ENCODE data around the gene UBTD2. TPM values are rescaled to one million over a fixed set of nuclear protein-coding genes. Genes with fewer than 3 reads are reported as not detected.

The UBTD2 gene
- total and polyA plus RNA-seq, 2 donors (not counting 1 experiment from before 2014, with no cell fraction given): 24.9 to 29.8 TPM

DNA sequence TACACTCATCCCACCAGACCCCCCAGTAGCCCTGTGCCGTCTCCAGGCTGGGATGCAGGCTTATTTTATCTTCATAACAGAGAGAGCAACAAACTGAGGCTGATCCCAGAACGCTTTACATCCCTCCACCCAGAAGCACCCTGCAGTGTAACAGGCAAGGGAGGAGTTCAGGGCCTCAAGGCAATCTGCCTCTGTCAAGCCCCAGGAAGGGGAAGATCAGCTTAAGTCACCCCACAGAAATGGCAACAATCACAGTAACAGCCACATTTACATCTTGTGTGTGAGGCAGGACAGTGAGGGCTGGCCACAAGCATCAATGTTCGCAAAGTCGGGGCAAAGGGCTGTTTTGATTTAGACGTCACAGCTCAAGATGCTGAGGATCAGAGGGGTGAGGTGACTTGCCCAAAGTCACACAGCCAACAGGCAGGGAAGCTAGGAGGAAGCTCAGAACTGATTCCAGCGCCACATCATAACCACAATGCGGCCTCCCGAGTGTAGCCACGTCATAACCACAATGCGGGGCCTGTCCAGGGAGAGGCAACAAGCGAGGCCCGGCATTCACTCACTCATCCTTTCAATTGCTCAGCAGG lies 109.9 kb downstream of the UBTD2 start:
- Histone ChIP-seq H3K9ac (ENCODE audit: insufficient read depth, low read length) (no peak overlapping the region), H4K20me1 (ENCODE audit: control insufficient read depth, extremely low read depth, insufficient read depth, low read length) (no peaks in the 10 kb centered on the region), H3K79me2 (ENCODE audit: control insufficient read depth, insufficient read depth, low read length) (peaks cover 7% of the 10 kb centered on the region), H3K27ac (ENCODE audit: insufficient read depth, low read length) (no peak overlapping the region), H3K27me3 (ENCODE audit: control insufficient read depth, insufficient read depth, low read length) (no peaks in the 10 kb centered on the region), H2AFZ (ENCODE audit: low read length) (no peak overlapping the region), H3K4me2 (ENCODE audit: extremely low read depth, insufficient read depth, low read length) (no peak overlapping the region), H3K9me3 (ENCODE audit: control insufficient read depth, insufficient read depth, low read depth, low read length) (no peaks in the 10 kb centered on the region), H3K4me1 (ENCODE audit: control insufficient read depth, extremely low read depth, insufficient read depth, low read length) (no peaks in the 10 kb centered on the region), H3K4me3 (replicated peaks in 1 of 4; ENCODE audit: control extremely low read depth in 1 of 4, insufficient read depth in 1 of 4, low read depth in 3 of 4, low read length in 4 of 4) (no peak overlapping the region), H3K36me3 (ENCODE audit: control insufficient read depth, insufficient read depth, low read length) (no peaks in the 10 kb centered on the region)
- TF ChIP-seq EZH2 (IDR thresholded peaks at IDR 0.05; ENCODE audit: low read length, missing control alignments): no peak
- TF ChIP-seq, protein P1, sequence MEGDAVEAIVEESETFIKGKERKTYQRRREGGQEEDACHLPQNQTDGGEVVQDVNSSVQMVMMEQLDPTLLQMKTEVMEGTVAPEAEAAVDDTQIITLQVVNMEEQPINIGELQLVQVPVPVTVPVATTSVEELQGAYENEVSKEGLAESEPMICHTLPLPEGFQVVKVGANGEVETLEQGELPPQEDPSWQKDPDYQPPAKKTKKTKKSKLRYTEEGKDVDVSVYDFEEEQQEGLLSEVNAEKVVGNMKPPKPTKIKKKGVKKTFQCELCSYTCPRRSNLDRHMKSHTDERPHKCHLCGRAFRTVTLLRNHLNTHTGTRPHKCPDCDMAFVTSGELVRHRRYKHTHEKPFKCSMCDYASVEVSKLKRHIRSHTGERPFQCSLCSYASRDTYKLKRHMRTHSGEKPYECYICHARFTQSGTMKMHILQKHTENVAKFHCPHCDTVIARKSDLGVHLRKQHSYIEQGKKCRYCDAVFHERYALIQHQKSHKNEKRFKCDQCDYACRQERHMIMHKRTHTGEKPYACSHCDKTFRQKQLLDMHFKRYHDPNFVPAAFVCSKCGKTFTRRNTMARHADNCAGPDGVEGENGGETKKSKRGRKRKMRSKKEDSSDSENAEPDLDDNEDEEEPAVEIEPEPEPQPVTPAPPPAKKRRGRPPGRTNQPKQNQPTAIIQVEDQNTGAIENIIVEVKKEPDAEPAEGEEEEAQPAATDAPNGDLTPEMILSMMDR (conservative IDR thresholded peaks at IDR 0.05 in 1 of 2, IDR thresholded peaks at IDR 0.05 in 1 of 2; ENCODE audit: low read depth in 1 of 2, low read length in 2 of 2): no peak
- DNase-seq (ENCODE audit: low read depth in 2 of 2): peak; percentile 68 to 93

DNA sequence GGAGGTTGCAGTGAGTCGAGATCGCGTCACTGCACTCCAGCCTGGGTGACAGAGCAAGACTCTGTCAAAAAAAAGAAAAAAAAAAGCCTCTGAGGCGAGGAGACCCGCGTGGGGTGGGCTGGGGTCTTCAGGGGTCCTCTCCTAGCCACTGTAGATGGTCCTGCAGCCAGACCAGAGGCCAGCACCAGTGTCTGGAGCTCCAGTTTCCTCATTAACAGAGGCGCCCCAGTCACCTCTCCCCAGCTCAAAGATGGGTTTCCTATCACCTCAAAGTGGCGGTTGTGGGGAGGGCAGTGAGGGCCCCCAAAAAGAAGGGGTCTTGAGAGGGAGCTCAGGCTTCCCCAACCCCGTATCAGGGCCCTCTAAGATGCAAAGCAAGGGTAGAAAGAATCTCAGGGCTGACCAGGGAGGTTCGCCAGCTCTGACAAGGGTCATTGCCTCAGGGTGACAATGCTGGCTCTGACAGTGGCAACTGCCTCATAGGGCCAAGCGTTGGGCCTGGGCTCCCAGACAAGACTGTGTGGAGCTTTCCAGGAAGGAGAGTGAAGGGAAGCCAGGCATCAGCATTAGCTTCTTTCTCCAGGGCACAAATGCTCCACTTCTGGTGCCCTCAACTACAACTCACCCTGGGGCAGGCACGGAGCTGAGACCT lies 110.5 kb downstream of the UBTD2 start:
- no peak overlapping the region for H2AFZ ChIP-seq (ENCODE audit: low read length)
- no peak overlapping the region for H3K4me3 ChIP-seq (replicated peaks in 1 of 4; ENCODE audit: control extremely low read depth in 1 of 4, insufficient read depth in 1 of 4, low read depth in 3 of 4, low read length in 4 of 4)
- no peak for DNase-seq (ENCODE audit: low read depth in 2 of 2)
- no peak overlapping the region for H3K4me2 ChIP-seq (ENCODE audit: extremely low read depth, insufficient read depth, low read length)
- no peaks in the 10 kb centered on the region for H3K27me3 ChIP-seq (ENCODE audit: control insufficient read depth, insufficient read depth, low read length)
- H4K20me1 ChIP-seq (ENCODE audit: control insufficient read depth, extremely low read depth, insufficient read depth, low read length): no peaks in the 10 kb centered on the region
- no peak overlapping the region for H3K9ac ChIP-seq (ENCODE audit: insufficient read depth, low read length)
- TF ChIP-seq, protein P1 (conservative IDR thresholded peaks at IDR 0.05 in 1 of 2, IDR thresholded peaks at IDR 0.05 in 1 of 2; ENCODE audit: low read depth in 1 of 2, low read length in 2 of 2): no peak
- TF ChIP-seq EZH2 (IDR thresholded peaks at IDR 0.05; ENCODE audit: low read length, missing control alignments): no peak
- H3K27ac ChIP-seq (ENCODE audit: insufficient read depth, low read length): no peak overlapping the region
- H3K9me3 ChIP-seq (ENCODE audit: control insufficient read depth, insufficient read depth, low read depth, low read length): no peaks in the 10 kb centered on the region
- H3K36me3 ChIP-seq (ENCODE audit: control insufficient read depth, insufficient read depth, low read length): no peaks in the 10 kb centered on the region
- peaks cover 6% of the 10 kb centered on the region for H3K79me2 ChIP-seq (ENCODE audit: control insufficient read depth, insufficient read depth, low read length)
- H3K4me1 ChIP-seq (ENCODE audit: control insufficient read depth, extremely low read depth, insufficient read depth, low read length): peaks cover under 1% of the 10 kb centered on the region

DNA sequence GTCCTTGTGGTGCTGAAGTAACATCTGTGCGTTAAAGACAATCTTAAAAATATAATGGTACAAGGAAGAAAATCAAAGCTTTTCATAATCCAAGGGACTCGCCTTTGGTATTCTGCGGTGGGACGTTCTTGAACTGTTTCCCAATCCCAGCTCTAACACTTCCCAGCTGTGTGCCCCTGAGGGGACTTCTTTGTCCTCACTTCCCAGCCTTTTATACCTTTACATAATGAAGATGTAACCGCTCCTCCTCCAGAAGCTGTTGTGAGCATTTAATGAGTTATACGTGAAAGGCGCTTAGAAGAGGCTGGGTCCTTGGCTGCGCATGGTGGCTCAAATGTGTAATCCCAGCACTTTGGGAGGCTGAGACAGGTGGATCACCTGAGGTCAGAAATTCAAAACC lies 112.4 kb downstream of the UBTD2 start:
- Histone ChIP-seq H3K79me2 (ENCODE audit: control insufficient read depth, insufficient read depth, low read length) (peaks cover 6% of the 10 kb centered on the region), H4K20me1 (ENCODE audit: control insufficient read depth, extremely low read depth, insufficient read depth, low read length) (no peaks in the 10 kb centered on the region)

More for the DNA sequence above, 112.4 kb downstream of the UBTD2 start:
- Histone ChIP-seq H3K27me3 (ENCODE audit: control insufficient read depth, insufficient read depth, low read length) (no peaks in the 10 kb centered on the region), H3K4me3 (replicated peaks in 1 of 4; ENCODE audit: control extremely low read depth in 1 of 4, insufficient read depth in 1 of 4, low read depth in 3 of 4, low read length in 4 of 4) (no peak overlapping the region), H3K9ac (ENCODE audit: insufficient read depth, low read length) (no peak overlapping the region), H3K9me3 (ENCODE audit: control insufficient read depth, insufficient read depth, low read depth, low read length) (no peaks in the 10 kb centered on the region), H3K4me2 (ENCODE audit: extremely low read depth, insufficient read depth, low read length) (no peak overlapping the region), H3K36me3 (ENCODE audit: control insufficient read depth, insufficient read depth, low read length) (no peaks in the 10 kb centered on the region), H2AFZ (ENCODE audit: low read length) (no peak overlapping the region), H3K27ac (ENCODE audit: insufficient read depth, low read length) (no peak overlapping the region), H3K4me1 (ENCODE audit: control insufficient read depth, extremely low read depth, insufficient read depth, low read length) (peaks cover 3% of the 10 kb centered on the region)
- DNase-seq (ENCODE audit: low read depth in 2 of 2): no peak
- TF ChIP-seq EZH2 (IDR thresholded peaks at IDR 0.05; ENCODE audit: low read length, missing control alignments): no peak
- TF ChIP-seq, protein P1 (conservative IDR thresholded peaks at IDR 0.05 in 1 of 2, IDR thresholded peaks at IDR 0.05 in 1 of 2; ENCODE audit: low read depth in 1 of 2, low read length in 2 of 2): no peak

Data from fibroblast of lung (primary cell).